SHP77 treated with DMSO at 0.1 percent for 48 hours (cell line): ENCODE data around the gene ALG1.
"Not testable (repeated sequence)": the region's sequence is repeated elsewhere in the genome, so short reads cannot be mapped to it uniquely, and the experiment has no call there.

Source experiments
- DNase-seq: peaks from one replicate; lab custom pipeline; 2025; lab: John Stamatoyannopoulos, UW

The ALG1 gene

GRCh38 chr16:5044581-5044980 lies 27.1 kb upstream of the ALG1 start:
- not testable (repeated sequence) for DNase-seq

- DNase-seq: no peak
Observed at GRCh38 chr16:5045499-5046115, 26.0 kb upstream of the ALG1 start.

- DNase-seq: no peak
Observed at GRCh38 chr16:5046914-5047313, 24.7 kb upstream of the ALG1 start.

- no peak for DNase-seq
Observed at GRCh38 chr16:5054876-5055865, 16.5 kb upstream of the ALG1 start.

GRCh38 chr16:5056352-5056751 lies 15.3 kb upstream of the ALG1 start:
- no peak for DNase-seq

- no peak for DNase-seq
Observed at GRCh38 chr16:5058476-5058875, 13.2 kb upstream of the ALG1 start.

- no peak for DNase-seq
Observed at GRCh38 chr16:5059386-5060072, 12.1 kb upstream of the ALG1 start.

GRCh38 chr16:5060073-5060641 lies 11.5 kb upstream of the ALG1 start:
- no peak for DNase-seq

GRCh38 chr16:5062051-5062450 lies 9.6 kb upstream of the ALG1 start:
- no peak for DNase-seq

- DNase-seq: no peak
Observed at GRCh38 chr16:5062790-5063765, 8.6 kb upstream of the ALG1 start.

GRCh38 chr16:5064915-5065314 lies 6.7 kb upstream of the ALG1 start:
- no peak for DNase-seq

- no peak for DNase-seq
Observed at GRCh38 chr16:5065326-5065725, 6.3 kb upstream of the ALG1 start.

- no peak for DNase-seq
Observed at GRCh38 chr16:5065813-5066212, 5.8 kb upstream of the ALG1 start, which contains the start of gene C16orf89. TSS of gene C16orf89 (minus strand) at chr16:5065956. CDS start at chr16:5065908, 48 bp downstream.

- no peak for DNase-seq
Observed at GRCh38 chr16:5066511-5066910, 5.1 kb upstream of the ALG1 start.

- no peak for DNase-seq
Observed at GRCh38 chr16:5069048-5069447, 2.6 kb upstream of the ALG1 start.

- DNase-seq: no peak
Observed at GRCh38 chr16:5069854-5070253, 1.8 kb upstream of the ALG1 start.

GRCh38 chr16:5070431-5071186 lies 1.0 kb upstream of the ALG1 start:
- DNase-seq: no peak

- DNase-seq: no peak
Observed at GRCh38 chr16:5071341-5071680, 332 bp upstream of the ALG1 start.

GRCh38 chr16:5072334-5073278 lies 963 bp downstream of the ALG1 start:
- no peak for DNase-seq
